ENCODE data around the gene MEG3. TPM values are rescaled to one million over a fixed set of nuclear protein-coding genes. Genes with fewer than 3 reads are reported as not detected.
"Not testable (repeated sequence)": the region's sequence is repeated elsewhere in the genome, so short reads cannot be mapped to it uniquely, and the experiment has no call there.

The MEG3 gene
- total and polyA plus RNA-seq, 2 donors from 2014 or later = 24.0 to 29.6 TPM

DNA sequence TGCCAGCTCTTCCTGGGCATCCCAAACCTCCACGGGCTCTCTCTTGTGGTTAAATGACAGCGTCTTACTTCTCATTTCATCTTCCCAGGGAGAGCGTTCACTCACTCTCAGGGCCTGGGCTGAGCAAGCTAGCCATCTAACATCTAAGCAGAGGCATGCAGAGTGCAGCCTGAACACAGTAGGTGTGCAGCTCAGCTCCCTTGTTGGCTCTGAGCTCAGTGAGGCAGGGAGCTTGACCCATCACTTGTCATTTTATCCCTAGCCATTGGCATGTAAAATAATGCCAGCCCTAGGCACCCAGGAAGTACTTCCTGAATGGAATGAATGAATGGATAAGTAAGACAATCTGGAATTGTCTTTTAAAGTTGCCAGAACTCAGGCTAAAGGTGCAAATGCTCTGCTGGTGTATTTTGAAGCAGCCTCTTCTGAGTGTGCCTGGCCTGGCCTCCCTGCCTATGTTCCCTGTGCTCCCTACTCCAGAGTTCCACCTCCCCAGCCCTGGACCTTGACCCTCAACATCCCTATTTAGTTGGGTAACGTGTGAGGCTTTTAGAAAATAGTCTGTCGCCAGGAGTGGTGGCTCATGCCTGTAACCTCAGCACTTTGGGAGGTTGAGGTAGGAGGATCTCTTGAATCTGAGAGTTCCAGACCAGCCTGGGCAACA lies 9.5 kb upstream of the MEG3 start:
- Histone ChIP-seq H3K4me1 (ENCODE audit: control insufficient read depth in 2 of 3, insufficient read depth in 2 of 3, low read depth in 1 of 3, low read length in 3 of 3) (no peaks in the 10 kb centered on the region), H3K27me3 (ENCODE audit: control insufficient read depth, insufficient read depth, low read length) (no peaks in the 10 kb centered on the region), H3K36me3 (ENCODE audit: control insufficient read depth in 2 of 3, insufficient read depth in 3 of 3, low read length in 3 of 3) (no peaks in the 10 kb centered on the region), H3K9ac (ENCODE audit: low read length in 3 of 3) (no peak overlapping the region), H3K9me3 (ENCODE audit: control insufficient read depth in 2 of 3, insufficient read depth in 1 of 3, low read length in 3 of 3) (no peaks in the 10 kb centered on the region), H3K27ac (ENCODE audit: low read depth in 2 of 2, low read length in 2 of 2) (no peak overlapping the region), H3K4me3 (ENCODE audit: low read length in 3 of 3) (no peak overlapping the region)
- DNase-seq (peak in 1 of 5 donors; percentile 18), FAIRE-seq (no peak)
- TF ChIP-seq, protein P1, sequence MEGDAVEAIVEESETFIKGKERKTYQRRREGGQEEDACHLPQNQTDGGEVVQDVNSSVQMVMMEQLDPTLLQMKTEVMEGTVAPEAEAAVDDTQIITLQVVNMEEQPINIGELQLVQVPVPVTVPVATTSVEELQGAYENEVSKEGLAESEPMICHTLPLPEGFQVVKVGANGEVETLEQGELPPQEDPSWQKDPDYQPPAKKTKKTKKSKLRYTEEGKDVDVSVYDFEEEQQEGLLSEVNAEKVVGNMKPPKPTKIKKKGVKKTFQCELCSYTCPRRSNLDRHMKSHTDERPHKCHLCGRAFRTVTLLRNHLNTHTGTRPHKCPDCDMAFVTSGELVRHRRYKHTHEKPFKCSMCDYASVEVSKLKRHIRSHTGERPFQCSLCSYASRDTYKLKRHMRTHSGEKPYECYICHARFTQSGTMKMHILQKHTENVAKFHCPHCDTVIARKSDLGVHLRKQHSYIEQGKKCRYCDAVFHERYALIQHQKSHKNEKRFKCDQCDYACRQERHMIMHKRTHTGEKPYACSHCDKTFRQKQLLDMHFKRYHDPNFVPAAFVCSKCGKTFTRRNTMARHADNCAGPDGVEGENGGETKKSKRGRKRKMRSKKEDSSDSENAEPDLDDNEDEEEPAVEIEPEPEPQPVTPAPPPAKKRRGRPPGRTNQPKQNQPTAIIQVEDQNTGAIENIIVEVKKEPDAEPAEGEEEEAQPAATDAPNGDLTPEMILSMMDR (IDR thresholded peaks at IDR 0.05; ENCODE audit: borderline replicate concordance, extremely low read depth, insufficient read depth) = no peak
- intact Hi-C loops (cut with DNase I) = no loop called here

DNA sequence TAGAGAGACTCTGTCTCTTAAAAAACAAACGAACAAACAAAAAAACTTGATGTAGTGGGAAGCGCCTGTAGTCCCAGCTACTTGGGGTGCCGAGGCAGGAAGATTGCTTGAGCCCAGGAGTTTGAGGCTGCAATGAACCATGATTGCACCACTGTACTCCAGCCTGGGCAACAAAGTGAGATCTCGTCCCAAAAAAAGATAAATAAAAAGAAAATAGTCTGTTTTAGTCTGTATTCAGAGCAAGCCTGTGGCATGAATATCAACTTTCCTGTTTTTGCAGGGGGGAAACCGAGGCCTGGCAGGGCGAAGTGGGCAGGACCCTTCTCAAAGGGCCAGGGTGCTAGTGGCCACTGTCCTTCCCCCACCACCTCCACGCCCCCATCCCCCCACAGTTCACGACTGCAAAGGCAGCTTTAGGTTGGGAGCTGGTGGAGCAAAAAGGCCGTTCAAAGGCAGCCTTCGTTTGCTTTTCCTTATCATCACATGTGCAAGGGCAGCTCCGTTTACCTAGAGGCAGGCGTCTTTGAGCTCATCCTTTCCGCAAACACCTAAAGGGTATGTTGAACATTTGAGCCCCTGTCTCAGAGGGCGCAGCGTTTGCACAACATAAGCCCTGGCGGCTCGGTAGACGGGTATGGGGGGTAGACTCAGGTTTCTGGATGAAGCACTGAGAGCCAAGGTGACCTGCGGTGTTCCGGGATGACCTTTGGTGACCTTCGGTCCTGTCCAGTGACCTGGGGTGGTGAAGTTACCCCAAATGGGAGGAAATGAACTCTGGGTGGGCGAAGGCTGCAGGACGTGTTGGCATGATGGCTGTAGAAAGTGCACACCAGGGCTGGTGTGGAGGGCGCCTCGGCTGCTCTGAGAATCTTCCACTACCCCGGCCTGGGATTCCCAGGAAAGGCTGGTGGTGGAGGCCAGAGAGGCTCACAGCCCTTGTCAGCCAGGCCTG lies 8.7 kb upstream of the MEG3 start:
- FAIRE-seq (no peak), DNase-seq (peak in 1 of 5 donors; percentile 44)
- intact Hi-C loops (cut with DNase I) = no loop called here
- H3K27ac ChIP-seq (ENCODE audit: low read depth in 2 of 2, low read length in 2 of 2) = no peak overlapping the region
- TF ChIP-seq, protein P1 (IDR thresholded peaks at IDR 0.05; ENCODE audit: borderline replicate concordance, extremely low read depth, insufficient read depth) = no peak
- H3K36me3 ChIP-seq (ENCODE audit: control insufficient read depth in 2 of 3, insufficient read depth in 3 of 3, low read length in 3 of 3) = no peaks in the 10 kb centered on the region
- H3K4me3 ChIP-seq (ENCODE audit: low read length in 3 of 3) = no peak overlapping the region
- peaks cover 0 to 2% (median 0%) of the 10 kb centered on the region in 3 donors for H3K4me1 ChIP-seq (ENCODE audit: control insufficient read depth in 2 of 3, insufficient read depth in 2 of 3, low read depth in 1 of 3, low read length in 3 of 3)
- no peak overlapping the region for H3K9ac ChIP-seq (ENCODE audit: low read length in 3 of 3)
- no peaks in the 10 kb centered on the region for H3K27me3 ChIP-seq (ENCODE audit: control insufficient read depth, insufficient read depth, low read length)
- H3K9me3 ChIP-seq (ENCODE audit: control insufficient read depth in 2 of 3, insufficient read depth in 1 of 3, low read length in 3 of 3) = no peaks in the 10 kb centered on the region

DNA sequence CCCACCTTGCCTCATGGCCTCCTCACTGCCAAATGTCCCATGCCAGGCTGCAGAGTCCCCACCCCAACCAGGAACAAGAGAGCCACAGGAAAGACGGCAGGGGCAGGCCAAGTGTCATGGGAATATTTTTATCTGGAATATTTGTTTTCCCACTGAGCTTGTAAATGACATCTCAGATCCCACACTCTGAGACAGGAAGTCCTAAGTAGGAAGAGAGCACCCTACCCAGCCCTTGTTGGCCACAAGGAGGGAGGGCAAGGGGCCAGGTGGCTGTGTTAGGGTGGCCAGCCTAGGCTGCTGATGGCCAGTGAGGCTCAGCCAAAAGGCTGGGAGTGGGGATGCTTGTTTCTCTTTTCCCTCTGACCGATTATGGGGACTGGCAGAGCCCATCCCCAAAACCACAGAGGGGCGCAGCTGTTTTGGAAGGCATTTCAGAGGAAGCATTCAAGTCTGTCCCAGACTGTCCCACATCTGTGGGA lies 7.7 kb upstream of the MEG3 start:
- Histone ChIP-seq H3K36me3 (ENCODE audit: control insufficient read depth in 2 of 3, insufficient read depth in 3 of 3, low read length in 3 of 3) (no peaks in the 10 kb centered on the region), H3K9ac (ENCODE audit: low read length in 3 of 3) (no peak overlapping the region), H3K4me1 (ENCODE audit: control insufficient read depth in 2 of 3, insufficient read depth in 2 of 3, low read depth in 1 of 3, low read length in 3 of 3) (peaks cover 0 to 2% (median 2%) of the 10 kb centered on the region in 3 donors), H3K27ac (ENCODE audit: low read depth in 2 of 2, low read length in 2 of 2) (no peak overlapping the region), H3K4me3 (ENCODE audit: low read length in 3 of 3) (no peak overlapping the region), H3K9me3 (ENCODE audit: control insufficient read depth in 2 of 3, insufficient read depth in 1 of 3, low read length in 3 of 3) (no peaks in the 10 kb centered on the region), H3K27me3 (ENCODE audit: control insufficient read depth, insufficient read depth, low read length) (no peaks in the 10 kb centered on the region)
- intact Hi-C loops (cut with DNase I) = no loop called here
- DNase-seq (peak in 1 of 5 donors; percentile 47), FAIRE-seq (no peak)
- TF ChIP-seq, protein P1 (IDR thresholded peaks at IDR 0.05; ENCODE audit: borderline replicate concordance, extremely low read depth, insufficient read depth) = no peak

DNA sequence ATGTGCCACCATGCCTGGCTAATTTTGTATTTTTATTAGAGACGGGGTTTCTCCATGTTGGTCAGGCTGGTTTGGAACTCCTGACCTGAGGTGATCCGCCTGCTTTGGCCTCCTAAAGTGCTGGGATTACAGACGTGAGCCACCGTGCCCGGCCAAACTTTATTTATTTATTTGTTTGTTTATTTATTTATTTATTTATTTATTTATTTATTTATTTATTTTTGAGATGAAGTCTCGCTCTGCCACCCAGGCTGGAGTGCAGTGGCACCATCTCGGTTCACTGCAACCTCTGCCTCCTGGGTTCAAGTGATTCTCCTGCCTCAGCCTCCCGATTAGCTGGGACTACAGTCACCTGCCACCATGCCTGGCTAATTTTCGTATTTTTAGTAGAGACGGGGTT lies 7.0 kb upstream of the MEG3 start:
- H3K36me3 ChIP-seq (ENCODE audit: control insufficient read depth in 2 of 3, insufficient read depth in 3 of 3, low read length in 3 of 3); FAIRE-seq; H3K27ac ChIP-seq (ENCODE audit: low read depth in 2 of 2, low read length in 2 of 2); intact Hi-C loops (cut with DNase I); H3K9me3 ChIP-seq (ENCODE audit: control insufficient read depth in 2 of 3, insufficient read depth in 1 of 3, low read length in 3 of 3); H3K27me3 ChIP-seq (ENCODE audit: control insufficient read depth, insufficient read depth, low read length); H3K4me3 ChIP-seq (ENCODE audit: low read length in 3 of 3); H3K9ac ChIP-seq (ENCODE audit: low read length in 3 of 3); H3K4me1 ChIP-seq (ENCODE audit: control insufficient read depth in 2 of 3, insufficient read depth in 2 of 3, low read depth in 1 of 3, low read length in 3 of 3): not testable (repeated sequence)
- DNase-seq = peak in 1 of 5 donors; percentile 27

Data from kidney (tissue), 14 donors.